Measurements from ENCODE around the gene UBE2L5. TPM values are rescaled to one million over a fixed set of nuclear protein-coding genes. Genes with fewer than 3 reads are reported as not detected.

UBE2L5 gene
- total RNA-seq, 1 donor from 2014 or later: not detected

- DNase-seq (ENCODE audit: low spot score): peak; percentile 72
- peaks cover 25% of the 10 kb centered on the region for H3K4me1 Mint-ChIP-seq (ENCODE audit: unreplicated experiment)
- peak overlapping the region; percentile 99 for H3K27ac Mint-ChIP-seq (ENCODE audit: unreplicated experiment)
Measured at GRCh38 chr13:30464496-30465342, 42.4 kb downstream of the UBE2L5 start.

GRCh38 chr13:30465343-30465592, 43.0 kb downstream of the UBE2L5 start:
- Mint-ChIP-seq H3K9me3 (ENCODE audit: unreplicated experiment) (no peaks in the 10 kb centered on the region), H3K27me3 (ENCODE audit: unreplicated experiment) (peaks cover 17% of the 10 kb centered on the region), H3K4me3 (ENCODE audit: unreplicated experiment) (no peak overlapping the region), H3K27ac (ENCODE audit: unreplicated experiment) (no peak overlapping the region), H3K36me3 (ENCODE audit: low read depth, unreplicated experiment) (peaks cover 8% of the 10 kb centered on the region), H3K4me1 (ENCODE audit: unreplicated experiment) (peaks cover 25% of the 10 kb centered on the region)
- no peak for TF ChIP-seq CTCF (IDR thresholded peaks at IDR 0.05; ENCODE audit: unreplicated experiment)
- no peak for DNase-seq (ENCODE audit: low spot score)

More at GRCh38 chr13:30464496-30465342, 42.4 kb downstream of the UBE2L5 start:
- H3K36me3 Mint-ChIP-seq (ENCODE audit: low read depth, unreplicated experiment): peaks cover 8% of the 10 kb centered on the region
- no peak for TF ChIP-seq CTCF (IDR thresholded peaks at IDR 0.05; ENCODE audit: unreplicated experiment)
- peaks cover 17% of the 10 kb centered on the region for H3K27me3 Mint-ChIP-seq (ENCODE audit: unreplicated experiment)
- no peaks in the 10 kb centered on the region for H3K9me3 Mint-ChIP-seq (ENCODE audit: unreplicated experiment)
- peak overlapping the region; percentile 97 for H3K4me3 Mint-ChIP-seq (ENCODE audit: unreplicated experiment)

DNA sequence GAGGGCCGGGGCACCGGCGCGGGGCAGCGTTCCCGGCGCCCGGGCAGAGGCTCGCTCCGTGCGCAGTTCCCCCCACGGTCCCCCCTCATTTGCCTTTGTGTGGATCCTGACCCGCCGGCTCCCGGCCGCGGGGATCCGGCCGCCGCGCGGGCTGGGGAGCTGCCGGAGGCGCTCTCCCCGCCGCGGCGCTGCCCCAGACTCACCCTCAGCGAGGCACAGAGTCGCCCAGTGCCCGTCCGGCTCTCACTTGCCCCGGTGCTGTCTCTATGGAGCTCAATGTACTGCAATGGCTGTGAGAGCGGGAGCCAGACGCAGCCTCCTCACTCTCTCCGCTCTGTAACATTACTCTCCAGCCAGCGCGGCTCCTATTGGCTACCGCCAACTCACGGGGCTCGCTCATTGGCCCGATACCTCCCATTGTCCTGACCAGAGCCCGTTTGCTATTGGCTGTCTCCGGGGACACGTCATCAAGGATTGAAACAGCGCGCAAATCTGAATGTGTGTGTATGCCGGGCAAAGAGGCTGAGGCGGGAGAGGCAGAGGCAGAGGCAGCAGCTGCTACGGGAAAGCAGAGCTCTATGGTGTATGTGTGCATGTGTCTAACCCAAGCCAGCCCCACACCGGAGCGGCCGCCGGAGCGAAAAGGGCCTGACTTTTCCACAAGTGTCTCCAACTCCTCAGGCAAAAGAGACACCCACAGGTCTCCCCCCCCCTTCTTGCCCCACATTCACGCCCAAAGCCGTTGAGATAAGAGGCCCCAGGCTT, 43.5 kb downstream of the UBE2L5 start, which contains the start of gene HMGB1:
TSS of gene HMGB1 (minus strand) at position 344 of the 765 bp plus-strand sequence. CDS start 2,256 bp downstream, outside the sequence.
- H3K27me3 Mint-ChIP-seq (ENCODE audit: unreplicated experiment): peaks cover 17% of the 10 kb centered on the region

GRCh38 chr13:30466358-30466714, 44.0 kb downstream of the UBE2L5 start:
- Mint-ChIP-seq H3K4me3 (ENCODE audit: unreplicated experiment) (peak overlapping the region; percentile 98), H3K27me3 (ENCODE audit: unreplicated experiment) (peaks cover 17% of the 10 kb centered on the region), H3K9me3 (ENCODE audit: unreplicated experiment) (no peaks in the 10 kb centered on the region), H3K36me3 (ENCODE audit: low read depth, unreplicated experiment) (peaks cover 7% of the 10 kb centered on the region), H3K27ac (ENCODE audit: unreplicated experiment) (peak overlapping the region; percentile 99), H3K4me1 (ENCODE audit: unreplicated experiment) (peaks cover 24% of the 10 kb centered on the region)
- peak; percentile 9 for DNase-seq (ENCODE audit: low spot score)
- TF ChIP-seq CTCF (IDR thresholded peaks at IDR 0.05; ENCODE audit: unreplicated experiment): no peak

More for the DNA sequence above, 43.5 kb downstream of the UBE2L5 start, which contains the start of gene HMGB1:
- H3K4me3 Mint-ChIP-seq (ENCODE audit: unreplicated experiment): peak within 1 kb of the TSS; percentile 98
- DNase-seq (ENCODE audit: low spot score): peak; percentile 94
- no peak for TF ChIP-seq CTCF (IDR thresholded peaks at IDR 0.05; ENCODE audit: unreplicated experiment)
- H3K9me3 Mint-ChIP-seq (ENCODE audit: unreplicated experiment): no peaks in the 10 kb centered on the region
- peak within 1 kb of the TSS; percentile 99 for H3K27ac Mint-ChIP-seq (ENCODE audit: unreplicated experiment)
- peaks cover 25% of the 10 kb centered on the region for H3K4me1 Mint-ChIP-seq (ENCODE audit: unreplicated experiment)
- H3K36me3 Mint-ChIP-seq (ENCODE audit: low read depth, unreplicated experiment): peaks cover 8% of the 10 kb centered on the region

Data from endothelial cell (in vitro differentiated cells).